Activated CD4-positive, alpha-beta T cell treated with anti-CD3 and anti-CD28 coated beads, Interleukin-2, amount 10 ng/mL, durations not matched to agents 24 days and 14 days (primary cell): ENCODE results near the gene MIEN1. TPM values are rescaled to one million over a fixed set of nuclear protein-coding genes. Genes with fewer than 3 reads are reported as not detected.
"Not testable (repeated sequence)": the region's sequence is repeated elsewhere in the genome, so short reads cannot be mapped to it uniquely, and the experiment has no call there.

Experiments used
- DNase-seq: peaks from one replicate; pipeline ENCODE4 v3.0.0; 2022
- H3K27ac Mint-ChIP-seq: one replicate; pipeline ENCODE4 v1.8.0; 2022; ENCODE audit warnings: mild to moderate bottlenecking, mixed read lengths
- H3K27me3 Mint-ChIP-seq: one replicate; pipeline ENCODE4 v1.8.0; 2022; ENCODE audit warnings: mixed read lengths
- H3K36me3 Mint-ChIP-seq: one replicate; pipeline ENCODE4 v1.8.0; 2022; ENCODE audit warnings: low read depth, mild to moderate bottlenecking, mixed read lengths
- H3K4me1 Mint-ChIP-seq: one replicate; pipeline ENCODE4 v1.8.0; 2021; ENCODE audit warnings: mixed read lengths
- H3K4me3 Mint-ChIP-seq: one replicate; pipeline ENCODE4 v1.8.0; 2022; ENCODE audit warnings: mild to moderate bottlenecking, moderate library complexity, mixed read lengths
- H3K9me3 Mint-ChIP-seq: one replicate; pipeline ENCODE4 v1.8.0; 2021; ENCODE audit warnings: mixed read lengths
- intact Hi-C: fragments of 100-400 bp; cut with micrococcal nuclease; formaldehyde crosslinking; loops from one replicate; pipeline ENCODE4 v1.15.1; 2023
- total RNA-seq: library from RNA; stranded (reverse); gene quantifications from 2 replicates; pipeline ENCODE4 v1.2.3, GENCODE V29; 2022

The MIEN1 gene, protein sequence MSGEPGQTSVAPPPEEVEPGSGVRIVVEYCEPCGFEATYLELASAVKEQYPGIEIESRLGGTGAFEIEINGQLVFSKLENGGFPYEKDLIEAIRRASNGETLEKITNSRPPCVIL
- total RNA-seq, result 29.8 and 33.4 TPM in 2 replicates

- Mint-ChIP-seq H3K27ac (peak within 1 kb of the TSS; percentile 92), H3K4me1 (peaks cover 16% of the 10 kb centered on the region), H3K4me3 (peak within 1 kb of the TSS; percentile 95), H3K9me3 (no peaks in the 10 kb centered on the region), H3K27me3 (peaks cover 2% of the 10 kb centered on the region), H3K36me3 (peaks cover 17% of the 10 kb centered on the region)
- intact Hi-C loops, result loop anchor here (1.0 to 5.0 kb wide), 6 partner anchors 24 to 250 kb away; partner anchors contain the start of genes IKZF3, PGAP3, PSMD3 and STARD3
- peak; percentile 99 for DNase-seq
Observed at GRCh38 chr17:39730095-39730921, at the start of gene MIEN1. MIEN1 (minus strand) TSS chr17:39730532; CDS start chr17:39730495, 37 bp downstream.

DNA sequence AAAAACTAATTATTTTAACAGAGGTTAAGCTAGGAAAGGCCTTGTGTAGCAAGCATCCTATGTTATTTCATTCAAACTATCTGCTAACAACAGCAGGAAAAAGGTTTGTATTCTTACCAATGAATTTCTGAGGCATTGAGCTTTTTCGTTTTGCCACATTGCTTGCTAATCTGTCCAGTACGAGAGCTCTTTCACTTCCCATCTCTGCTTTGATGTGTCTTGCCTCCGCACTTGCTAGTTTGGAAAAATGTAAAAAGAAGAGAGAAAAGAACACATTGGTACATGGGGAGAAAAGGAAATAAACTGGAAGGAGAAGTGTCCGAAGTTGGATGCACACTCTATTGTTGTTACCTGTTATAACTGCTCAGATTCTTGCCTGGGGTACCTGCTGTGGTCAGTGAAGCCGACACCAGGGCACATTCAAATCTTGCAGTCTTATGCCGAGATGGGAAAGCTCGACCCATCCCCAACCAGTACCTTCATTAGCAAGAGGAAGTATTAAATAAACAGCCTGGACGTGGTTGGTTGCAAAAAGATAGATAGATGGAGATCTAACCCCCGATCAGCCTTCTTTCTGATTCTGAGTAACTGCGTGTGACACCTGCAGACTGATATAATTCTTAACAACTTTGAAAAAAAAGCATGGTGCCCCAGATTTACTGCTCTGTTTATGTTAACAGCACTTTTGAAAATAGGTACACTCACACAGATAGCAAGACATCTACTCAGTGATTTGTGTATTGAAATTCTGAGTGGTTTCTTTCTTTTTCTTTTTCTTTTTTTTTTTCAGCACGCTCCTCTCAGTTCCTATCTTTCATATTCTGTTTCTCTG lies 47.4 kb upstream of the MIEN1 start:
- H3K36me3 Mint-ChIP-seq, result peaks cover 22% of the 10 kb centered on the region
- no peaks in the 10 kb centered on the region for H3K9me3 Mint-ChIP-seq
- H3K4me1 Mint-ChIP-seq, result peaks cover 51% of the 10 kb centered on the region
- intact Hi-C loops, result no loop called here
- peak; percentile 62 for DNase-seq
- H3K4me3 Mint-ChIP-seq, result peak overlapping the region; percentile 87
- H3K27ac Mint-ChIP-seq, result peak overlapping the region; percentile 76
- H3K27me3 Mint-ChIP-seq, result no peaks in the 10 kb centered on the region

DNA sequence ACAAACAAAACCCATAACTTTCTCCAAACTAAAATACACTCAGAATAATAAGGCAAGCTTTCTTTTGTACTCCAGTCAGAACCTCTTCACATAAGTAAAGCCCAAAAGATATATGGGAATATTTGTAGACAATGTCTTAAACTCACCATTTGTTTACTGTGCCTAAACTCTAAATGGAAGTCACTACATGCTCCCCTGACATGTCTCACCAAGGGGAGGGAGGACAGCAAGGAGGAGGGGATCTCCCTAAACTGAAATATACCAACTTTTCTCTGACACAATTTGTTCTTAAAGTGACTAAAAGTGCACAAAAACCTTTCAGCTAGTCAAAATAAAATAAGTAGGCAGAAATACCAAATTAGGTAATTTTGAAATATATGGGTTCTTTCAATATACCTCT lies 45.9 kb upstream of the MIEN1 start:
- Mint-ChIP-seq H3K4me1 (peaks cover 55% of the 10 kb centered on the region), H3K4me3 (peak overlapping the region; percentile 64), H3K27ac (peak overlapping the region; percentile 34), H3K9me3 (no peaks in the 10 kb centered on the region), H3K36me3 (peaks cover 32% of the 10 kb centered on the region), H3K27me3 (no peaks in the 10 kb centered on the region)
- no peak for DNase-seq
- intact Hi-C loops, result no loop called here

GRCh38 chr17:39775031-39775430 lies 44.7 kb upstream of the MIEN1 start:
- intact Hi-C loops, result no loop called here
- Mint-ChIP-seq H3K36me3 (peaks cover 31% of the 10 kb centered on the region), H3K4me1 (peaks cover 62% of the 10 kb centered on the region), H3K9me3 (no peaks in the 10 kb centered on the region), H3K4me3 (no peak overlapping the region), H3K27ac (no peak overlapping the region), H3K27me3 (no peaks in the 10 kb centered on the region)
- DNase-seq, result no peak

- Mint-ChIP-seq H3K27ac (peak overlapping the region; percentile 75), H3K4me1 (peaks cover 70% of the 10 kb centered on the region), H3K4me3 (peak overlapping the region; percentile 67), H3K36me3 (peaks cover 33% of the 10 kb centered on the region), H3K27me3 (no peaks in the 10 kb centered on the region), H3K9me3 (no peaks in the 10 kb centered on the region)
- DNase-seq, result no peak
- intact Hi-C loops, result loop anchor here (5.0 kb wide), 2 partner anchors 68 to 153 kb away; partner anchors contain the start of genes LRRC3C and ORMDL3
Observed at GRCh38 chr17:39774047-39774446, 43.7 kb upstream of the MIEN1 start.

DNA sequence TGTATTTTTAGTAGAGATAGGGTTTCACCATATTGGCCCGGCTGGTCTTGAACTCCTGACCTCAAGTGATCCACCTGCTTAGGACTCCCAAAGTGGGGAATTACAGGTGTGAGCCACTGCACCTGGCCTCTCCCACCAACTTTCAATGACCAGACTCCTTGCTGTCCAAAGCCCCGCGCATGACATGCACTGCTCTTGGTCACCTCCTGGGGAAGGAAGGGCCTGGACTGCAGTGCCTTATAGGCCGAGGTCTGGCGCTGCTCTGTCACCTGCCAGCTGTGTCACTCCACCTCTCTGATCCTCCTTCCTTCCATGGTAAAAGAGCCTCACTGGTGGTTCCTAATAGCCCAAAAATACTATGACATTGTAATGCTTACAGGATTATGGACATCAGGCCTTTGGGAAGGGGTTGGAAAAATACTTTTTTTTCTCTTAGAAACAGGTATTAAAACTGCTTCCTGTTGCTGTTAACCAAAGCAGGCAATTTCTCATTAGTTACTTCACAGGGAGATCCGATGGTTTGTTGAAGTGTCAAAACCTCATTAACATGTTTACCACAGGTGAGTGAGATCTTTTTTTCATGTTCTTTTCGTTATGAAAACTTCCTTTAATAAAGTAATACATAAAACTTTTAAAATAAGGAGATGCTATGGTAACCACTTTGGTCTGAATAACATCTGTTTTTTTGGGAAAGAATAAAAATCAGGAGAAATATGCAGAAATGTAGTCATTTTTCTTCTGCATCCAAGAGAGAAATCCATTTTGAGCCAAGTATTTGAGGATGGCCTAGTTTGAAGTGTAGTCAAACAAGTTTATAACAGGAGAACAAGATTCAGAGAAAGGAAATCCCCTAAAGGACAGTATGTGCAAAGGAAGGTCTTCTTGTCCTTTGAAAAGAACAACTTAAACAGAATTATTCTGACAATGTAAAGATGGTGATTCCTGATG lies 42.9 kb upstream of the MIEN1 start:
- H3K4me3 Mint-ChIP-seq, result peak overlapping the region; percentile 36

GRCh38 chr17:39772415-39772814 lies 42.1 kb upstream of the MIEN1 start:
- intact Hi-C loops, result loop anchor here (5.0 kb wide), 2 partner anchors 70 to 155 kb away; partner anchors contain the start of genes LRRC3C and ORMDL3

More for the DNA sequence above, 42.9 kb upstream of the MIEN1 start:
- Mint-ChIP-seq H3K36me3 (peaks cover 38% of the 10 kb centered on the region), H3K4me1 (peaks cover 75% of the 10 kb centered on the region), H3K9me3 (no peaks in the 10 kb centered on the region), H3K27me3 (no peaks in the 10 kb centered on the region), H3K27ac (no peak overlapping the region)
- DNase-seq, result no peak
- intact Hi-C loops, result loop anchor here (5.0 kb wide), 2 partner anchors 69 to 154 kb away; partner anchors contain the start of genes LRRC3C and ORMDL3

DNA sequence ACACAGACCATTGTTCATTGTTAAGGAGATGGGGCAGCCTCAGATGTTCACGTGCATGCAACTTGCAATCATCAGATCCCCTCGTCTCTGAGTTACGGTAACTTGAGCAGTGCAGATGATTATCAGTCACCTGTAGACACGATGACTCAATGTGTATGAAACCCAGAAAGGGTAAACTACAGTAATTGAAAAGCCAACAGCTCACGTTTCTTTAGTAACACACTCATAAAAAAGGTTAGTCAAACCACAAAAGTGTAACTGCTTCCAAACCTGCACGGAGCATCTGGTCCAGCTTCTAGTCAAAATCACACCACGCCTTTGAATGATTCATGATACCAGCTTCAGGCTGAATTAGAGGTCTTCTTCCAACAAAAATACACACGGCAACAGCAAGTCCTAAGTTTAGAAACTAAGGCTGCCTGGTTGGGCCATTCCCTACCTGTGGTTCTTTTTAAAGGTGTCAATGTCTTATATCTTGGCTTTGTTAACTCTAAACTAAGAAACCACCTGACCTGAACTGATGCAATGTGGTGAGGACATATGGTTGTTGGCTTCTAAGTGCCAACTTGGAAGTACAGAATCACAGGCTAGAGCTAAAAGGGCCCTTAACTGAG lies 39.7 kb upstream of the MIEN1 start:
- Mint-ChIP-seq H3K36me3 (peaks cover 51% of the 10 kb centered on the region), H3K9me3 (peaks cover under 1% of the 10 kb centered on the region), H3K27ac (peak overlapping the region; percentile 74), H3K4me1 (peaks cover 69% of the 10 kb centered on the region), H3K4me3 (peak overlapping the region; percentile 13), H3K27me3 (no peaks in the 10 kb centered on the region)
- intact Hi-C loops, result loop anchor here (1.0 to 5.0 kb wide), 7 partner anchors 12 to 157 kb away; partner anchors contain the start of genes LRRC3C and ORMDL3
- peak; percentile 86 for DNase-seq

More at GRCh38 chr17:39772415-39772814, 42.1 kb upstream of the MIEN1 start:
- Mint-ChIP-seq H3K4me3 (peak overlapping the region; percentile 54), H3K27ac (peak overlapping the region; percentile 56), H3K4me1 (peaks cover 72% of the 10 kb centered on the region), H3K9me3 (no peaks in the 10 kb centered on the region), H3K27me3 (no peaks in the 10 kb centered on the region), H3K36me3 (peaks cover 40% of the 10 kb centered on the region)
- peak; percentile 68 for DNase-seq

GRCh38 chr17:39767147-39767546 lies 36.8 kb upstream of the MIEN1 start:
- H3K36me3 Mint-ChIP-seq, result peaks cover 54% of the 10 kb centered on the region
- no peak for DNase-seq
- peak overlapping the region; percentile 53 for H3K27ac Mint-ChIP-seq
- peaks cover 56% of the 10 kb centered on the region for H3K4me1 Mint-ChIP-seq
- H3K9me3 Mint-ChIP-seq, result peaks cover 5% of the 10 kb centered on the region
- no peaks in the 10 kb centered on the region for H3K27me3 Mint-ChIP-seq
- H3K4me3 Mint-ChIP-seq, result no peak overlapping the region
- intact Hi-C loops, result no loop called here

GRCh38 chr17:39765766-39766165 lies 35.4 kb upstream of the MIEN1 start:
- intact Hi-C loops, result no loop called here
- Mint-ChIP-seq H3K4me3 (no peak overlapping the region), H3K4me1 (peaks cover 47% of the 10 kb centered on the region), H3K27me3 (no peaks in the 10 kb centered on the region), H3K27ac (no peak overlapping the region), H3K9me3 (peaks cover 5% of the 10 kb centered on the region), H3K36me3 (peaks cover 51% of the 10 kb centered on the region)
- DNase-seq, result no peak

- H3K4me3 Mint-ChIP-seq, result no peak overlapping the region
- no peak overlapping the region for H3K27ac Mint-ChIP-seq
- intact Hi-C loops, result no loop called here
Observed at GRCh38 chr17:39765175-39765574, 34.8 kb upstream of the MIEN1 start.

DNA sequence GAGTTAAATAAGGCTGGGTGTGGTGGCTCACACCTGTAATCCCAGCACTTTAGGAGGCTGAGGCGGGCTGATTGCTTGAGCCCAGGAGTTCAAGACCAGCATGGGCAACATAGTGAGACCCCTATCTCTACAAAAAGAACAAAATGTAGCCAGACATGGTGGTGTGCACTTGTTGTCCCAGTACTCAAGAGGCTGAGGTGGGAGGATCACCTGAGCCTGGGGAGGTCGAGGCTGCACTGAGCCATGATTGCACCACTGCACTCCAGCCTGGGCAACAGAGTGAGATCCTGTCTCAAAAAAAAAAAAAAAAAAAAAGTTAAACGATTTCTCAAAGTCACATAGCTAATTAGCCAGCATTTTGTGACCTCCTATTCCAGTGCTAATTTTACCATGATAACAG lies 33.8 kb upstream of the MIEN1 start:
- intact Hi-C loops, H3K4me3 Mint-ChIP-seq, H3K27ac Mint-ChIP-seq: not testable (repeated sequence)

More at GRCh38 chr17:39765175-39765574, 34.8 kb upstream of the MIEN1 start:
- peaks cover 41% of the 10 kb centered on the region for H3K4me1 Mint-ChIP-seq
- peaks cover 51% of the 10 kb centered on the region for H3K36me3 Mint-ChIP-seq
- H3K27me3 Mint-ChIP-seq, result no peaks in the 10 kb centered on the region
- DNase-seq, result no peak
- peaks cover 5% of the 10 kb centered on the region for H3K9me3 Mint-ChIP-seq

More for the DNA sequence above, 33.8 kb upstream of the MIEN1 start:
- not testable (repeated sequence) for H3K27me3 Mint-ChIP-seq, H3K9me3 Mint-ChIP-seq, DNase-seq
- Mint-ChIP-seq H3K36me3 (peaks cover 50% of the 10 kb centered on the region), H3K4me1 (peaks cover 33% of the 10 kb centered on the region)
